SK-N-SH (cell line): Measurements from ENCODE around the gene PGA5.

Experiments used
- FOXJ3 ChIP-seq: sonication (generic); formaldehyde crosslinking; IDR thresholded peaks from 2 replicates; pipeline ENCODE4 v1.5.1; 2020; ENCODE audit warnings: mild to moderate bottlenecking, missing genetic modification reagents
- TF ChIP-seq, protein P1 (sequence below): IDR thresholded peaks from 2 replicates; pipeline ENCODE4; 2012

DNA sequence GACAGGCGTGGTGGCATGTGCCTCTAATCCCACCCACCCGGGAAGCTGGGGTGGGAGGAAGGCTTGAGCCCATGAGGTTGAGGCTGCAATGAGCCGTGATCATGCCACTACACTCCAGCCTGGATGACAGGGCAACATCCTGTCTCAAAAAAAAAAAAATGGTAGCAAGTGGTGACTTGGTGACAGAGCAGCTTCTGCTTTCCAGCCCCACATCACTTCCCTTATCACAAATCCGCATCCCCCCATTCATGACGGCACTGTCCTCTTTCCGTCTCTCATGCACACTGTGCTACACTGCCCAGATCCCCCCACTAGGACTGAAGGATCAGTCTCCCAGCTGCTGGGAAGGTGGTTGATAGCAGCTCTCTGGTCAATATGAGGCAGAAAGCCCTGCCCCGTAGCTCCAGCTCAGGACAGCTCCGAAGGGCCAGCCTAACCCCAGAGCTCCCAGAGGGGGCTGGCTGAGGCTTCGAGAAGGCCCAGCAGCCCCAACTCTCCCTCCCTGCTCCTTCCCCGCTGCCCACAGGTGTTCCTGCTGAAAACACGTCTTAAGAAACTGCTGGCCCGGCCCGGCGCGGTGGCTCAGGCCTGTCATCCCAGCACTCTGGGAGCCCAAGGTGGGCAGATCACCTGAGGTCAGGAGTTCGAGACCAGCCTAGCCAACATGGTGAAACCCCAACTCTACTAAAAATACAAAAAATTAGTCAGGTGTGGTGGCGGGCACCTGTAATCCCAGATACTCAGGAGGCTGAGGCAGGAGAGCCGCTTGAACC lies 15.9 kb downstream of the PGA5 start:
- TF ChIP-seq FOXJ3 = no peak
- TF ChIP-seq, protein P1, sequence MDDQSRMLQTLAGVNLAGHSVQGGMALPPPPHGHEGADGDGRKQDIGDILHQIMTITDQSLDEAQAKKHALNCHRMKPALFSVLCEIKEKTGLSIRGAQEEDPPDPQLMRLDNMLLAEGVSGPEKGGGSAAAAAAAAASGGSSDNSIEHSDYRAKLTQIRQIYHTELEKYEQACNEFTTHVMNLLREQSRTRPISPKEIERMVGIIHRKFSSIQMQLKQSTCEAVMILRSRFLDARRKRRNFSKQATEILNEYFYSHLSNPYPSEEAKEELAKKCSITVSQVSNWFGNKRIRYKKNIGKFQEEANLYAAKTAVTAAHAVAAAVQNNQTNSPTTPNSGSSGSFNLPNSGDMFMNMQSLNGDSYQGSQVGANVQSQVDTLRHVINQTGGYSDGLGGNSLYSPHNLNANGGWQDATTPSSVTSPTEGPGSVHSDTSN = no peak
